ENCODE measurements around the gene DNMT1.

GRCh38 chr19:10184636-10185035, 10.1 kb downstream of the DNMT1 start:
- TF ChIP-seq CTCF (IDR thresholded peaks at IDR 0.05) (no peak), POLR2A (IDR thresholded peaks at IDR 0.05) (no peak), POLR2AphosphoS5 (IDR thresholded peaks at IDR 0.05) (no peak)
